ENCODE results near the gene ERBB4. TPM values are rescaled to one million over a fixed set of nuclear protein-coding genes. Genes with fewer than 3 reads are reported as not detected.

The ERBB4 gene
- total RNA-seq, result under 0.01 and 0.28 TPM in 2 replicates

GRCh38 chr2:212538305-212539071 is at the start of gene ERBB4:
Gene ERBB4, minus strand, starts transcription at chr2:212538802. Its CDS starts 272 bp downstream, at chr2:212538530.

